Breast epithelium (tissue), 3 donors: ENCODE measurements around the gene ARHGEF12.

Source experiments
- CTCF ChIP-seq, 3 donors: fragments of 450-650 bp; IDR thresholded peaks; one replicate each; pipeline ENCODE4 v1.5.1; 2016 to 2017; ENCODE audit warnings: antibody characterized with exemption in 3 of 3, mild to moderate bottlenecking in 3 of 3, moderate library complexity in 3 of 3
- POLR2AphosphoS5 ChIP-seq, 3 donors: sonication (generic); formaldehyde crosslinking; IDR thresholded peaks; one replicate each; pipeline ENCODE4 v1.6.1; 2017; ENCODE audit warnings: antibody characterized with exemption in 3 of 3

- no peak for TF ChIP-seq CTCF (IDR thresholded peaks at IDR 0.05)
- TF ChIP-seq POLR2AphosphoS5 (IDR thresholded peaks at IDR 0.05): no peak
Observed at GRCh38 chr11:120410622-120411380, 74.6 kb downstream of the ARHGEF12 start.
